HEK293T (cell line): ENCODE results near the gene CDC42SE2.

Experiments used
- BHLHE40 ChIP-seq: fragments of 450-650 bp; IDR thresholded peaks from 2 replicates; pipeline ENCODE4 v1.6.1; 2016; ENCODE audit warnings: mild to moderate bottlenecking, moderate library complexity, borderline replicate concordance
- FOXA1 ChIP-seq: fragments of 450-650 bp; IDR thresholded peaks from 2 replicates; pipeline ENCODE4 v1.6.1; 2016; ENCODE audit warnings: mild to moderate bottlenecking

- TF ChIP-seq FOXA1 (no peak), BHLHE40 (no peak)
Observed at GRCh38 chr5:131299465-131299864, 35.6 kb downstream of the CDC42SE2 start.
